Fibroblast of villous mesenchyme (primary cell): Measurements from ENCODE around the gene GSX2. TPM values are rescaled to one million over a fixed set of nuclear protein-coding genes. Genes with fewer than 3 reads are reported as not detected.

ENCODE experiments used
- DNase-seq: peaks from one replicate; pipeline ENCODE4 v3.0.0-alpha.2; 2010; ENCODE audit warnings: low read depth
- H3K4me3 ChIP-seq: 2 replicates; pipeline ENCODE4 v1.5.1; 2011; ENCODE audit warnings: low read depth, mild to moderate bottlenecking, low read length
- total RNA-seq: library from RNA; depleted of rRNA; stranded (reverse); fragments of >200 nt; gene quantifications from 2 replicates; pipeline ENCODE4 v1.2.3, GENCODE V29; 2012
- TF ChIP-seq, protein P1 (sequence below): IDR thresholded peaks from 2 replicates; pipeline ENCODE4 v1.5.1; 2012; ENCODE audit warnings: low read depth, mild to moderate bottlenecking, low read length; ENCODE audit not compliant: insufficient read depth

The GSX2 gene
- total RNA-seq, 1 donor: not detected

DNA sequence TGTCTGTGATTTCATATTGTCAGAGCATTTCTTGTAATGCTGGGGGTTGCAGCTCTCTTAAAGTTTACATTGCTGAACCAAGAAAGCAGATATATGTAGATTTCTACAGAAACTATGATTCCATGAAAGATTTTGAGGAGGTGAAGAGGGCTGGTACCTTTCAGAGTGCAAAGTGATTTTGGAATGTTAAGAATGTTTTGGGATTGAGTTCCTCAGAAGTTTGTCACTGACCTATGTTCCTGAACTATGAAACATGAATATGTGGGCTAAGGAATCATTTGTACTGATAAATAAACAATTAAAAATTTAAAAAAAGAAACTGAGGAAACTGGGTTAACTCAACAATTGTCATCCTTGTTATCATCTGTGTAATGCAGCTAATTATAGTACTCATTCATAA is 23.3 kb upstream of the GSX2 start:
- TF ChIP-seq, protein P1, sequence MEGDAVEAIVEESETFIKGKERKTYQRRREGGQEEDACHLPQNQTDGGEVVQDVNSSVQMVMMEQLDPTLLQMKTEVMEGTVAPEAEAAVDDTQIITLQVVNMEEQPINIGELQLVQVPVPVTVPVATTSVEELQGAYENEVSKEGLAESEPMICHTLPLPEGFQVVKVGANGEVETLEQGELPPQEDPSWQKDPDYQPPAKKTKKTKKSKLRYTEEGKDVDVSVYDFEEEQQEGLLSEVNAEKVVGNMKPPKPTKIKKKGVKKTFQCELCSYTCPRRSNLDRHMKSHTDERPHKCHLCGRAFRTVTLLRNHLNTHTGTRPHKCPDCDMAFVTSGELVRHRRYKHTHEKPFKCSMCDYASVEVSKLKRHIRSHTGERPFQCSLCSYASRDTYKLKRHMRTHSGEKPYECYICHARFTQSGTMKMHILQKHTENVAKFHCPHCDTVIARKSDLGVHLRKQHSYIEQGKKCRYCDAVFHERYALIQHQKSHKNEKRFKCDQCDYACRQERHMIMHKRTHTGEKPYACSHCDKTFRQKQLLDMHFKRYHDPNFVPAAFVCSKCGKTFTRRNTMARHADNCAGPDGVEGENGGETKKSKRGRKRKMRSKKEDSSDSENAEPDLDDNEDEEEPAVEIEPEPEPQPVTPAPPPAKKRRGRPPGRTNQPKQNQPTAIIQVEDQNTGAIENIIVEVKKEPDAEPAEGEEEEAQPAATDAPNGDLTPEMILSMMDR: no peak
- no peak overlapping the region for H3K4me3 ChIP-seq
- DNase-seq: no peak

GRCh38 chr4:54077812-54078211 is 22.2 kb upstream of the GSX2 start:
- no peak overlapping the region for H3K4me3 ChIP-seq
- no peak for DNase-seq
- TF ChIP-seq, protein P1: no peak

DNA sequence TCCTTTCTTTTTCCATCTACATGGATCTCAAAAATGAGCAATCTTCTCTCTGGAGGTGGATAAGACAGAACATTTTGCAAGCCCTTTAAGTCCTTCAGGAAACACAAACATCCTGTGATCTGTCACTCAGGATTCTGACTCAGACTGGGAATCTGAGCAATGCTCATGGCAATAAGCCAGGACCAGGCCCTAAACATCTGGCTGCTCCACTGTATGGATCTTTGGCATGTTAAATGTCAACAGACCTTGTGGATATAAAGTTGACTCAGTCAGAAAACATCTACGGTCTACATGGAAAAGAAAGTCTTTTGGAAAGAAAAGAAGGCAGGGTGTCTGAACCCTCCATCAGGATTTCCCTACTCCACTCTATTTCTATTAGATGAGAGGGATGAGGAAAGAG is 17.8 kb upstream of the GSX2 start:
- DNase-seq: peak; percentile 98
- TF ChIP-seq, protein P1: no peak
- H3K4me3 ChIP-seq: no peak overlapping the region

DNA sequence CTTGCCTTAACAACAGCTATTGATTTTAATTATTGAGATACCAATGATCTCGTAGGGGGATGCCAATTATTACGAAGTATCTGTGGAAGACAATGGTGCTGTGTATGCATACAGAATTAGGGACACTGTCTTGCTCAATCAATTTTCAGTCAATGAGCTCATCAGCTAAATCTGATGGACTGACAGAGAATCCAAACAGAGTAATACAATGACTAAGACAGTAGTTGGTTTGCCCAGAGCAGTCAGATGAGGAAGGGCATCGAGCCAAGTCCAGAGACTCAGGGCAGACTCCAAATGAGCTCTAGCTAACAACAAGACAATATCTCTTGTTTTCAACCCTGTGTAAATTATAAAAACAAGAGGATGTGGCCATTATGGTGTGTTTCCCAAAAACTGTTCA is 14.7 kb upstream of the GSX2 start:
- TF ChIP-seq, protein P1: no peak
- no peak overlapping the region for H3K4me3 ChIP-seq
- peak; percentile 71 for DNase-seq

DNA sequence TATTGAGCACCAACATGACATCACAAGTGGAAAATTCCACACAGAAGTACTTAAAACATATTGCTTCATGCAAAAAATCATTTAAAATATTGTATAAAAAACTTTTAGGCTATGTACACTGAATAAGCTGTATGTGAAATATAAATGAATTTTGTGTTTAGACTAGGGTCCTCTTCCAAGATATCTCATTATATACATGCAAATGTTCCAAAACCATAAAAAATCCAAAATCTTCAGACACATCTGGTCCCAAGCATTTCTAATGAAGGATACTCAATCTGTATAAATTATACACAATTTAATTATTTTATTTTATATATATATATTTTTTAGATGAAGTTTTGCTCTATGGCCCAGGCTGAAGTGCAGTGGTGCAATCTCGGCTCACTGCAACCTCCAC is 10.1 kb upstream of the GSX2 start:
- no peak overlapping the region for H3K4me3 ChIP-seq
- no peak for DNase-seq
- TF ChIP-seq, protein P1: no peak

- TF ChIP-seq, protein P1: no peak
- DNase-seq: no peak
- no peak overlapping the region for H3K4me3 ChIP-seq
Observed at GRCh38 chr4:54090404-54090803, 9.6 kb upstream of the GSX2 start.
